ENCODE results near the gene KLK13.

The KLK13 gene, protein sequence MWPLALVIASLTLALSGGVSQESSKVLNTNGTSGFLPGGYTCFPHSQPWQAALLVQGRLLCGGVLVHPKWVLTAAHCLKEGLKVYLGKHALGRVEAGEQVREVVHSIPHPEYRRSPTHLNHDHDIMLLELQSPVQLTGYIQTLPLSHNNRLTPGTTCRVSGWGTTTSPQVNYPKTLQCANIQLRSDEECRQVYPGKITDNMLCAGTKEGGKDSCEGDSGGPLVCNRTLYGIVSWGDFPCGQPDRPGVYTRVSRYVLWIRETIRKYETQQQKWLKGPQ

DNA sequence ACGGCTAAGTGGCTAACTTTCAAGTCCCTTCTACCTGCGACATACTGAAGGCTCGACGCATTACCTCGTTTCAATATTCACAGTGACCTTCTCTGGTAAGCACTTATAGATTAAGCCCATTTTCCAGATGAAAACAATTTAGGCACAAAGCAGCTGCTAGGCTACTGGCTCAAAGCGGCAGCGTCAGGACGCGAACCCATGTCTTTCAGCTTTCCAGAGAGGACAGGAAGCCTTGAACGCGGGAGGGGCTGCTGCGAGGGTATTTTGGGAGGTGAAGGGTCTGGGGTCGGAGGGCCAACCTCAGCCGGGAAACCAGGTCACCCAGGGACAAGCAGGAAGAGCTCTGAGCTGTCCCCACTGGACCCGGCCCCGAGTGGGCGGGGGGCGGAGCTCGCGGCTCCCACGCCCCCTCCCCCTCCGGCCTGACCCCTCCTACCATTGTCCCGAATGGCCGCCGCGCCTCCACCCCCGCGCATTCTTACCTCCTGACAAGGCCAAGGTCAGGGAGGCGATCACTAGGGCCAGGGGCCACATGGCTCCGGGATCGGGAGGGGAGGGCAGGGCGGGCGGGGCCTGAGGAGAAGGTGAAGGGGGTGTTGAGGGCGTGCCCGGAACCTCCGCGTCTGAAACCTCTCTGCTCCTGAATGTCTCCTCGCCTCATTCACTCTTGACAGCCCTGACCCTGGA is at the start of gene KLK13:
KLK13 (minus strand) TSS at position 559 of the 687 bp plus-strand sequence; CDS start at position 534, 25 bp downstream.
- Histone ChIP-seq H3K36me3 (ENCODE audit: control insufficient read depth, insufficient read depth, low read length) (no peaks in the 10 kb centered on the region), H3K27me3 (ENCODE audit: control insufficient read depth, insufficient read depth, low read length) (no peaks in the 10 kb centered on the region), H3K4me1 (ENCODE audit: control insufficient read depth, insufficient read depth, low read length) (peaks cover 7% of the 10 kb centered on the region; the same call in 1 of the 2 replicates), H3K9me3 (ENCODE audit: control insufficient read depth, insufficient read depth, low read length) (no peaks in the 10 kb centered on the region), H3K4me3 (ENCODE audit: low read depth, low read length) (peak within 1 kb of the TSS; percentile 85), H3K9ac (ENCODE audit: low read depth, low read length) (no peak within 1 kb of the TSS), H3K27ac (ENCODE audit: low read depth, low read length) (peak within 1 kb of the TSS; percentile 40)

DNA sequence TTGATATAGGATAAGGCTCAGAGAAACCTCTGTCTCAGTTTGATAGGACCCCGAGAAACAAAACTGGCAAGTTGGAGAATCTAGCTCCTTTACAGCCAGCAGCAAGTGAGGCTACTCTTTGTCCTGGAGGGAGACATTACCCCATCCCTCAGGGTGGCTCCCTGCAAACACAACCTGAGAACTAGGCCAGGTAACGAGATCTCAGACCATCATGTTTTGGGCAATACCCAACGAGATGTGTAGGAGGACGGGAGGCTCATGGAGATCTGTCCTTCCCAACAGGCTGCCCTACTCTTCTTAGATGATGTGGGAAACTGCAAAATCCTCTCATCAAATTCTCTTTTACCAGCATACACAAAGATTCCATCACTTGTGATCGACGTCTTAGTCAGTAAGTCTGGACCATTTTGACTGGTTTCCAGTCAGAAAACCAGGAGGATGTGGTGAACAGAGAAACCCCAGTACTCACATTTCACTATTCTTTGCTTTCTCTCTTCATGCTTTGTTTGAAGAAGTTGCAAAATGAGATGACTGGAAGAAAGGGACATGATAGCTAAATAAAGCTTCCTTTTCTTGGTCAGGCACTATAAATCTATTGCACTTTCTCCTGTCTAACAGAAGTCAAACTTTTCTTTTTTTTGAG is 49.3 kb upstream of the KLK13 start:
- Histone ChIP-seq H3K36me3 (ENCODE audit: control insufficient read depth, insufficient read depth, low read length) (no peaks in the 10 kb centered on the region), H3K9me3 (ENCODE audit: control insufficient read depth, insufficient read depth, low read length) (no peaks in the 10 kb centered on the region), H3K27ac (ENCODE audit: low read depth, low read length) (no peak overlapping the region), H3K9ac (ENCODE audit: low read depth, low read length) (no peak overlapping the region), H3K4me3 (ENCODE audit: low read depth, low read length) (no peak overlapping the region), H3K27me3 (ENCODE audit: control insufficient read depth, insufficient read depth, low read length) (peaks cover 7% of the 10 kb centered on the region; the same call in 1 of the 2 replicates), H3K4me1 (ENCODE audit: control insufficient read depth, insufficient read depth, low read length) (no peaks in the 10 kb centered on the region)

DNA sequence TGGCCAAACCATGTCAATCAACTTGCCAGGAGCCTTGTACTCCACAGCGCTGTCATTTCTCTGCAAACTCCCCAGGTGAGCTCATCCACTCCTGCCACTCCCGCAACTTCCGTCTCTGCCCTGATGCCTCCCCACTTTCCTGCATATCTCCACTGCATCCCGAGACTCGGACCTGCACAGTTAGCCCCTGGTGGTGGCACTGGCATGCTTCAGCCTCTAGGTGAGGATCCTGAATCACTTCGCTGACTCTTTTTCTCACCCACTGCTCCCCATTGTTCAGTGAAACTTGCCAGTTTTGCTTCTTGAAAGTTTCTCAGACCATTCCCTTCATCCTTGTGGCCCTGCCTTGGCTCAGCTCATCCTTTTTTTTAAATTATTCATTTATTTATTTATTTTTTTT is 46.7 kb upstream of the KLK13 start:
- Histone ChIP-seq H3K36me3 (ENCODE audit: control insufficient read depth, insufficient read depth, low read length) (no peaks in the 10 kb centered on the region), H3K9ac (ENCODE audit: low read depth, low read length) (no peak overlapping the region), H3K27ac (ENCODE audit: low read depth, low read length) (no peak overlapping the region), H3K4me3 (ENCODE audit: low read depth, low read length) (no peak overlapping the region), H3K4me1 (ENCODE audit: control insufficient read depth, insufficient read depth, low read length) (0 out of 2 replicates have a peak, but pooled peaks cover 5% of the 10 kb centered on the region), H3K9me3 (ENCODE audit: control insufficient read depth, insufficient read depth, low read length) (no peaks in the 10 kb centered on the region), H3K27me3 (ENCODE audit: control insufficient read depth, insufficient read depth, low read length) (peaks cover 7% of the 10 kb centered on the region; the same call in 1 of the 2 replicates)

DNA sequence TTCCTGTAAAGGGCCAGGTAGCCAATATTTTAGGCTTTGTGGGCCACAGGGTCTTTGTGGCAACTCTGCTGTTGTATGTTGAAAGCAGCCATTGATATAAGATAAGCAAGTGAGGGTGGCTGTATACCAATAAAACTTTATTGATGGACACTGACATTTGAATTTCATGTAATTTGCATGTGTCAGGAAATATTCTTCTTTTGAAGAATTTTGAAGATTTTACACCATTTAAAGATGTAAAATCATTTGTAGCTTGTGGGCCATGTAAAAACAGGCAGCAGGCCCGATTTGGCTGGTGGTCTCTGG is 45.7 kb upstream of the KLK13 start:
- peaks cover 3% of the 10 kb centered on the region; the same call in 1 of the 2 replicates for H3K27me3 ChIP-seq (ENCODE audit: control insufficient read depth, insufficient read depth, low read length)
- no peaks in the 10 kb centered on the region for H3K36me3 ChIP-seq (ENCODE audit: control insufficient read depth, insufficient read depth, low read length)

DNA sequence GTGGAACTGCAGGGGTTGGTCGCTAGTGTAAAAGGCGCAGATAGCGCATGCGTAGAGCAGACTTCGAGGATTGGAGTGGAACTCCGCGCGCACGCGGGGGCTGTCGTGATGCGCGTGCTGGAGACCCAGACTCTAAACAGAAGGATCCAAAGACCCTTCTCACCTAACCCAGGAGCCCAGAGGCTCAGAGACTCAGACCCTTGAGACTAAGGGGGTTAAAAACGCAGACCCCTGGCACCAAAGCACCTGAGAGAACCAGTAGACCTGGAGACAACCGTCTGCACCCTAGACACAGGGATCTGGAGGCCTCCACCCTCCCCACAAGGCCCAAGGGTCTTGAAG is 43.9 kb upstream of the KLK13 start:
- Histone ChIP-seq H3K4me1 (ENCODE audit: control insufficient read depth, insufficient read depth, low read length) (0 out of 2 replicates have a peak, but pooled peaks cover 5% of the 10 kb centered on the region), H3K27me3 (ENCODE audit: control insufficient read depth, insufficient read depth, low read length) (peaks cover 3% of the 10 kb centered on the region; the same call in 1 of the 2 replicates), H3K9me3 (ENCODE audit: control insufficient read depth, insufficient read depth, low read length) (no peaks in the 10 kb centered on the region), H3K9ac (ENCODE audit: low read depth, low read length) (no peak overlapping the region), H3K27ac (ENCODE audit: low read depth, low read length) (no peak overlapping the region), H3K4me3 (ENCODE audit: low read depth, low read length) (peak overlapping the region; percentile 99), H3K36me3 (ENCODE audit: control insufficient read depth, insufficient read depth, low read length) (0 out of 2 replicates have a peak, but pooled peaks cover under 1% of the 10 kb centered on the region)

More for the DNA sequence above, 45.7 kb upstream of the KLK13 start:
- H3K4me3 ChIP-seq (ENCODE audit: low read depth, low read length): no peak overlapping the region
- 0 out of 2 replicates have a peak, but pooled peaks cover 5% of the 10 kb centered on the region for H3K4me1 ChIP-seq (ENCODE audit: control insufficient read depth, insufficient read depth, low read length)
- no peak overlapping the region for H3K27ac ChIP-seq (ENCODE audit: low read depth, low read length)
- no peak overlapping the region for H3K9ac ChIP-seq (ENCODE audit: low read depth, low read length)
- no peaks in the 10 kb centered on the region for H3K9me3 ChIP-seq (ENCODE audit: control insufficient read depth, insufficient read depth, low read length)

DNA sequence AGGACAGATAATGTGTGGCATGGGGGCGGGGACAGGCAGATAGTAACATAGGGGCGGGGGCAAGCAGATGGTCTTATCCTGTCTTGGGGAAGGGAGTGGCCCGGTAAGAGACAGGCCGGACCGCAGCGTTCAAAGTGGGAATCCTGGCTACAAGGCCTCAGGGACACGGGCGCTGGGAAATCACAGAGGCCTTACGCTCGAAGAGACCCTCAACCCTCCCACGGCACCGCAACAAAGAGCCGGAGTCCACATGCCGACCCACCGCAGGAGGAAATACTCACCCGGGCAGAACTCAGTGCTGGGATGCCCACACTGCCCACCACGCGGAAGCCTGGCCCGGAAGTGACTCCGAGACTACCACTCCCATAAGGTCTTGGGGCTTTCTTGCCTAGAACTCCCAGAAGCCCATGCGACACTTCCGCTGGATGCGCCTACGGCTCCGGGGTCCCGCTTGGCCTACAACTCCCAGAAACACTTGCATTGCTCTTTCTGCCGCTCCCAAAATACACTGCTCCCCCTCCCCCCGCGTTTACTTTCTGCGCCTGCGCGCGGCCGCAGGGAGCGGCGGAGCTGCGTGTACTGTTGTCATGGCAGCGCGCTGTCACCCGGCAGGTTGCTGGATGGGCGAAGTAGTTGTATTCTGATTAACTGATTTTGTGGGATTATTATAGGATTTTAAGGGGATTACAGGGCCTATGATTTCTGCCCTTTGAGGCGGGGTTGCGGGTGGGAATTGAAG is 43.3 kb upstream of the KLK13 start, which contains the start of gene CTU1:
CTU1 (minus strand) TSS at position 344 of the 739 bp plus-strand sequence. CDS start 3,840 bp downstream, outside the sequence.
- Histone ChIP-seq H3K4me3 (ENCODE audit: low read depth, low read length) (peak within 1 kb of the TSS; percentile 99), H3K9me3 (ENCODE audit: control insufficient read depth, insufficient read depth, low read length) (no peaks in the 10 kb centered on the region), H3K27me3 (ENCODE audit: control insufficient read depth, insufficient read depth, low read length) (peaks cover 3% of the 10 kb centered on the region; the same call in 1 of the 2 replicates), H3K27ac (ENCODE audit: low read depth, low read length) (peak within 1 kb of the TSS; percentile 47), H3K4me1 (ENCODE audit: control insufficient read depth, insufficient read depth, low read length) (0 out of 2 replicates have a peak, but pooled peaks cover 5% of the 10 kb centered on the region), H3K36me3 (ENCODE audit: control insufficient read depth, insufficient read depth, low read length) (0 out of 2 replicates have a peak, but pooled peaks cover 4% of the 10 kb centered on the region), H3K9ac (ENCODE audit: low read depth, low read length) (peak within 1 kb of the TSS; percentile 70)

DNA sequence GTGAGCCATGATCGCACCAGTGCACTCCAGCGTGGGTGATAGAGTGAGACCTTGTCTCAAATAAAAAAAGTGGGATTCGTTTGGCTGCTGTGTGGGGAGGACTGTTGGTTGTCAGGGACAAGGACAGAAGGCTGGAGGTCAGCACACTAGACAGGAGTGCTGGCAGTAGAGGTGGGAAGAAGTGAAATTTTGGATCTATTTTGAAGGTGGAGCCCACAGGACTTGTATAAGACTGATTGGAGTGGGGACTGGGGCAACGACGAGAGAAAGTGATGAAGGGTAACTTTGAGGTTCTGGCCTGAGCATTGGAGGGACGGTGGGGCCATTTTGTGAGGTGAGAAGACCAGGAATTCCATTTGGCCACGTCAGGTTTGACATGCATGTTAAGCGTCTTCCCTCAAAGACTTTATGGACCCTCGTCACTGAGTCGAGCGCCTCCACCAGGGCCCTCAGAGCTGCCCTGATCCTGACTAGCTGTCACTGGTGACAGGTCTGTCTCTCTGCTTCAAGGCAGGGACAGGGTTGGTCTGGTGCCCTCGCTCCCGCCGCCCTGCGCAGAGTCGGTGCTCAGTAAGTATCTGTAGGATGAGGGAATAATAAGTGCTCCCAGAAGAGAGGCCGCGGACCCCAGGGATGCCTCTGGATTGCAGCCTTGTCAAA is 42.6 kb upstream of the KLK13 start:
- H3K9me3 ChIP-seq (ENCODE audit: control insufficient read depth, insufficient read depth, low read length): no peaks in the 10 kb centered on the region
- H3K4me3 ChIP-seq (ENCODE audit: low read depth, low read length): peak overlapping the region; percentile 99
- peak overlapping the region; percentile 47 for H3K27ac ChIP-seq (ENCODE audit: low read depth, low read length)
- 0 out of 2 replicates have a peak, but pooled peaks cover 5% of the 10 kb centered on the region for H3K4me1 ChIP-seq (ENCODE audit: control insufficient read depth, insufficient read depth, low read length)
- peak overlapping the region; percentile 70; the same call in 1 of the 2 replicates for H3K9ac ChIP-seq (ENCODE audit: low read depth, low read length)
- 0 out of 2 replicates have a peak, but pooled peaks cover 2% of the 10 kb centered on the region for H3K27me3 ChIP-seq (ENCODE audit: control insufficient read depth, insufficient read depth, low read length)
- H3K36me3 ChIP-seq (ENCODE audit: control insufficient read depth, insufficient read depth, low read length): peaks cover 10% of the 10 kb centered on the region

DNA sequence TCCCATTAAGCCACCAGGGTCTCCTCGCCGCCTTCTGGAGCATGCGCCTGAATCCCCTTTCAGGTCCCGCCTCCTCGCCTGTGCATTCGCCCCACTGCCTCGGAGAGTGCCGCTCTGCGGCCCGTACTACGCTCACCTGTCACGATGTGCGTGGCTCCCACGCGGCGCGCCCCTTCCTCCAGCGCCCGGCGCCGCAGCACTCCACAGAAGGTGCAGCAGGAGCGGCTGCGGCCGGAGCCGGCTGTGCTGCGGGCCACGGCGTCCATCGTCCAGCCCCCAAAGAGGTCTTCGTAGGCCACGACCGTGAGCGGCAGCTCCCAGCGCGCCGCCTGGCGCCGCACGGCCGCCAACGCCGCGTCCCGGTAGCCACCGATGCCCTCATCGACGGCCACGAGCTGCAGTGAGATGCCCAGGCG is 39.0 kb upstream of the KLK13 start:
- Histone ChIP-seq H3K4me3 (ENCODE audit: low read depth, low read length) (no peak overlapping the region), H3K4me1 (ENCODE audit: control insufficient read depth, insufficient read depth, low read length) (0 out of 2 replicates have a peak, but pooled peaks cover 5% of the 10 kb centered on the region), H3K36me3 (ENCODE audit: control insufficient read depth, insufficient read depth, low read length) (peaks cover 14% of the 10 kb centered on the region), H3K9me3 (ENCODE audit: control insufficient read depth, insufficient read depth, low read length) (no peaks in the 10 kb centered on the region), H3K9ac (ENCODE audit: low read depth, low read length) (no peak overlapping the region), H3K27ac (ENCODE audit: low read depth, low read length) (no peak overlapping the region), H3K27me3 (ENCODE audit: control insufficient read depth, insufficient read depth, low read length) (no peaks in the 10 kb centered on the region)

DNA sequence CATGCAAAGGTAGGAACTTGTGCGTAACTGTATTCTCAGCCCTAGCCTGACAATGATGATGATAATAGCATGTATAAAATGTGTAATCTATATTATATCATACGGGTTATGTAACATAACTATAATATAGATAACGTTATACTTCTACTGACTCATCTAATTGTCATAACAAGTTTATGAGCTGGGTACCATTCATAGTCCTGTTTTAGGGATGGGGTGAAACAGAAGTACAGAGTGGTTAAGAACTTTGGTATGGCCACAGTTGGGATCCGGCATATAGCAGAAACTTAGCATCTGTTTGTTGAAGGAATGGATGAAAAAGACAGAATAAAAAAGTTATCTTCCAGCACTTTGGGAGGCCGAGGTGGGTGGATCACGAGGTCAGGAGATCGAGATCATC is 38.1 kb upstream of the KLK13 start:
- Histone ChIP-seq H3K36me3 (ENCODE audit: control insufficient read depth, insufficient read depth, low read length) (peaks cover 14% of the 10 kb centered on the region), H3K4me3 (ENCODE audit: low read depth, low read length) (no peak overlapping the region), H3K27me3 (ENCODE audit: control insufficient read depth, insufficient read depth, low read length) (no peaks in the 10 kb centered on the region), H3K27ac (ENCODE audit: low read depth, low read length) (no peak overlapping the region), H3K9me3 (ENCODE audit: control insufficient read depth, insufficient read depth, low read length) (no peaks in the 10 kb centered on the region), H3K4me1 (ENCODE audit: control insufficient read depth, insufficient read depth, low read length) (0 out of 2 replicates have a peak, but pooled peaks cover 5% of the 10 kb centered on the region), H3K9ac (ENCODE audit: low read depth, low read length) (no peak overlapping the region)
